IPS-18c (cell line): ENCODE results near the gene PPRC1.
"Not testable (repeated sequence)": the region's sequence is repeated elsewhere in the genome, so short reads cannot be mapped to it uniquely, and the experiment has no call there.

Experiments
- H3K4me3 ChIP-seq: 2 replicates; pipeline ENCODE4 v1.7.0; 2013; ENCODE audit warnings: low read depth, mild to moderate bottlenecking, low read length, moderate library complexity; ENCODE audit not compliant: insufficient read depth
- H3K9me3 ChIP-seq: one replicate; pipeline ENCODE4 v1.6.1; 2013; ENCODE audit warnings: mild to moderate bottlenecking, low read length, moderate library complexity; ENCODE audit not compliant: control insufficient read depth, insufficient read depth

PPRC1 gene

DNA sequence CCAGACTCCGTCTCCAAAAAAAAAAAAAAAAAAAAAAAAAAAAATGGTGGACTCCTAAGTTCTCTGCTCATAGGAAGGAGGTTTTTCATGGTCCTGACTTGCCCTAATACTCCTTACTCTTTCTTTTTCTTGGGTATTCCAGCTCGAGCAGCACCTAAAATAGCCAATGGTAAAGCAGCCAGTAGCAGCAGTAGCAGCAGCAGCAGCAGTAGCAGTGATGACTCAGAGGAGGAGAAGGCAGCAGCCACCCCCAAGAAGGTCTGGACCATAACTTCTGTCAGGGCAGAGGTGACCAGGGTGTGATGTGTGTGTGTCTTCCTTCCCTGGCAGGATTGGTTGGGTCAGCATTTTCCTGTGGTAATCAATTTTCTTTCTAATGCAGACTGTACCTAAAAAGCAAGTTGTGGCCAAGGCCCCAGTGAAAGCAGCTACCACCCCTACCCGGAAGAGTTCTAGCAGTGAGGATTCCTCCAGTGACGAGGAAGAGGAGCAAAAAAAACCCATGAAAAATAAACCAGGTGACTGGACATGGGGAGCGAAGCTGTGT is 26.3 kb downstream of the PPRC1 start:
- H3K9me3 ChIP-seq: no peaks in the 10 kb centered on the region
- H3K4me3 ChIP-seq: no peak overlapping the region

DNA sequence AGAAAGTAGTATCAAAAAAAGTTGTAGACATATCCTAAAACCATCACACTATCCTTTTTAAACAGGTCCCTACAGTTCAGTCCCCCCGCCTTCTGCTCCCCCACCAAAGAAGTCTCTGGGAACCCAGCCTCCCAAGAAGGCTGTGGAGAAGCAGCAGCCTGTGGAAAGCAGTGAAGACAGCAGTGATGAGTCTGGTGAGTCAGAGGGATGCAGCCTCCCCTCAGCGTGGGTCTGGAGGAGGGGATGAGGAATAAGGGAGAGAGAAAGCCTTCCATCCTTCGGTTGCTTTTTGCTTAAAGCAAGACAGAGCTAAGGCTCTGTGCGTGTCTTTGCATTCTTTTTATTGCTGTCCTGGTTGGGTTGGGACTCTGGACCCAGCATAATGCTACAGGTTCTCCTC is 27.0 kb downstream of the PPRC1 start:
- H3K4me3 ChIP-seq: no peak overlapping the region
- H3K9me3 ChIP-seq: no peaks in the 10 kb centered on the region

DNA sequence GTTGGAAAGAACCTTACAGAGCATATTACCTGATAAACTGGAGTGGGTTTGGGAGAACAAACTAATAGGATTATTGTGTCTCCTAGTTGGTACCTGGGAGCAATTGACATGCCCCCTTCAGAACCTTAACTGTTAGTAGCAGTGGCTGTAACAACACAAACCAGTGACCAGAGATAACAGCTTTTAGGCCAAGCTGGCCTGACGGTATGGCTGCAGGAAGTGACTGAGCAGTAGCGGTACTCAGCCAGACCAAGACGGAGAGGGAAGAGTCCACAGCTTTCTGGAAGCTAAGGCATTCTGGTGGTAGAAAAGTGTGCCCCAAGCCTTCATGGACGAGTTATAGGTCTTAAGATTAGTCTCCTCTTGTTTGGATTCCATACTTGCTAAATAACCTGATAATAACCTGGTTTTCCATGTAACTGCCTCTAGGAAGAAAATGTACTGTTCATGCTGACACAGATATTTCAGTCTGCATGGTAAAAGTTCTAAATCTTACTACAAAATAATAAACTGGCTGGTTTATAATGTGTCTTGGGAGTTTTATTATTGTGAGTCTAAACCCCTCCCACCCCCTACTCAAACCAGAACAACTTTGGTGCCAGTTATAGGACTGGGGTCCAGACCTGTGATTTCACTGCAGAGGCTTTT is 30.6 kb downstream of the PPRC1 start:
- no peaks in the 10 kb centered on the region for H3K9me3 ChIP-seq
- H3K4me3 ChIP-seq: no peak overlapping the region

DNA sequence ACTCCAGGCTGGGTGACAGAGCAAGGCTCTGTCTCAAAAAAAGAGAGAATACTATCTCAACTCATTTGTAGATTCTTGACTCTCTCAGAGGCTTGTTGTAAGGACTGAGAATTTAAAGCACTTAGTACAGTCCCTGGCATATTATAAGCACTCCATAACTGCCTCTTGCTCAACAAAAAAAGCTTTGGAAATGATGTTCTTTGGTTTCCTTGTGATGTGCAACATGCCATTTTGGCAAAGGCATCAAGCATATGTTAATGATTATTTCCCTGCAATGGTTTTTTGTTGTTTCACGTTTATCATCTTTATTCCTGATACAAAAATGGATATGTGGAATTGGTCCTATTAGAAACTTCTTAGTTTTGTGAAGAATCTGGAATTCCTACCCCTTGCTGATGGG is 35.0 kb downstream of the PPRC1 start:
- no peaks in the 10 kb centered on the region for H3K9me3 ChIP-seq
- no peak overlapping the region for H3K4me3 ChIP-seq

DNA sequence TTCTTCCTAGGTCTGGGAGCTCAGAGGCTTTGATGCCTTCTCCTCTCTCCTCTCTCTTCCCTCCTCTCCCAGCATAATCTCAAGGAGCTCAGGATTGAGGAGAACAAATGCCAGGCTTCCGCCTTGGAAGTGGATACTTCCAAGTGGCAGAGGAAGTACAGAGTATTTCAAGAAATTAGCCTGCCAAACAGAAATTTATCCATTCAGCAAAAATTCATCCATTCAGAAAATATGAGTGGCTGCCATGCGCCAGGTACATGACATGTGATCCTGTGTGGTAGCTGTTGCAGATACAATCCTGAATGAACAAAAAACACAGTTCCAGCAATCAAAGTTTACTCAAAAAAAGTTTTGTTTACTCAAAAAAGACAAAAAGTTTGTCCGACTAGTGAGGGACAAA is 37.8 kb downstream of the PPRC1 start:
- Histone ChIP-seq H3K9me3 (no peaks in the 10 kb centered on the region), H3K4me3 (no peak overlapping the region)

DNA sequence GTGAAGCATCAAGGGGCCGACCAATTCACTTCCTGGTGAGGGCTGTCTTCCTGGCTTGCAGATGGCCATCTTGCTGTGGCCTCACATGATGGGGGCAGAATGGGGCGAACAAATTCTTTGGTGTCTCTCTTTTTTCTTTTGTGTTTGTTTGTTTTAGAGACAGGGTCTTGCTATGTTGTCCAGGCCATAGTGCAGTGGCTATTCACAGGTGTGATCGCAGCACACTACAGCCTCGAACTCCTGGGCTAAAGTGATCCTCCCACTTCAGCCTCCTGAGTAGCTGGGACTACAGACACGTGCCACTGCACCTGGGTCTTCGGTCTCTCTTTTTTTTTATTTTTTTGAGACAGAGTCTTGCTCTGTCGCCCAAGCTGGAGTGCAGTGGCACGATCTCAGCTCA is 39.4 kb downstream of the PPRC1 start:
- no peak overlapping the region for H3K4me3 ChIP-seq
- no peaks in the 10 kb centered on the region for H3K9me3 ChIP-seq

DNA sequence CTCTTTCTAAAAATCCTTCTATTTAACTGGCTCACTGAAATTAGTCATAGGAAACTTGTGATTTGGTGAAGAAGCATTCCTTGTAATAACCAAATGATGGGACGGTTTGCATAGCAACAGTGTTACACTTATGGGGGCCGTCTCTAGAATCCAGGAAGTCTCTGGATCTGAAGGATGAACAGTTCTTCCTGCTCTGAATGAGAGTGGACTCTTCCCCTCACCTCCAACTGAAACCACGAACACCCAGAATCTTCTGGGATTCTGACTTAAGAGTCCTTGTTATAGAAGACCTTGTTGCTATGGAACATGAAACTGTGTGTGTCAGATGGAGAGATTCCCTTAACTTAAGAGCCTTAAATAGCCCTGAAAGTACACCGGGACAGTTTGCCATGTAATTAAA is 42.6 kb downstream of the PPRC1 start:
- Histone ChIP-seq H3K9me3 (no peaks in the 10 kb centered on the region), H3K4me3 (no peak overlapping the region)

DNA sequence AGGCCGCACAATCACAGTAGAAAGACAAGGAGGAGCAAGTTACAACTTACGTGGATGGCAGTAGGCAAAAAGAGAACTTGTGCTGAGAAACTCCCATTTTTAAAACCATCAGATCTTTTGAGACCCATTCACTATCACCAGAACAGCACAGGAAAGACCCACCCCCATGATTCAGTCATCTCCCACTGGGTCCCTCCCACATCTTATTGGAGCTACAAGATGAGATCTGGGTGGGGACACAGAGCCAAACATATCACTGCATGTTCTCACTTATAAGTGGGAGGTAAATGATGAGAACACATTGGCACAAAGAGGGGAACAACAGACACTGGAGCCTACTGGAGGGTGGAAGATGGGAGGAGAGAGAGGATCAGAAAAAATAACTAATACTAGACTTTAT is 51.8 kb downstream of the PPRC1 start:
- Histone ChIP-seq H3K9me3 (peaks cover 6% of the 10 kb centered on the region), H3K4me3 (no peak overlapping the region)

DNA sequence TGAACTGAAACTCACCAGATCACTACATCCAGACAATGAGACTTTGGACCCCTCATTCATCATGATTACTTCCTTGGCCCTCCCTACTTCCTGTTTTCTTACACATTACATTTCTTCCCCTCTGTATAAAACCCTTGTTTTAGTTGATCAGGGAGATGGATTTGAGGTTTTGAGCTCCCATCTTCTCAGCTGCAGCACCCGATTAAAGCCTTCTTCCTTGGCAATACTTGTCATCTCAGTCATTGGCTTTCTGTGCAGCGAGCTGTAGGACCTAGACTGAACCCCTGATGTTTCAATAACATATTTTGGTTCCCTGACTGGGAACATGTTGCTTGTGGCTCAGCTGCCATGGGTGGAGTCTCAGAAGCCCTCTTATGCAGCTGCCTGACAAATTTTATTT is 52.4 kb downstream of the PPRC1 start:
- H3K4me3 ChIP-seq: no peak overlapping the region
- peaks cover 6% of the 10 kb centered on the region for H3K9me3 ChIP-seq

DNA sequence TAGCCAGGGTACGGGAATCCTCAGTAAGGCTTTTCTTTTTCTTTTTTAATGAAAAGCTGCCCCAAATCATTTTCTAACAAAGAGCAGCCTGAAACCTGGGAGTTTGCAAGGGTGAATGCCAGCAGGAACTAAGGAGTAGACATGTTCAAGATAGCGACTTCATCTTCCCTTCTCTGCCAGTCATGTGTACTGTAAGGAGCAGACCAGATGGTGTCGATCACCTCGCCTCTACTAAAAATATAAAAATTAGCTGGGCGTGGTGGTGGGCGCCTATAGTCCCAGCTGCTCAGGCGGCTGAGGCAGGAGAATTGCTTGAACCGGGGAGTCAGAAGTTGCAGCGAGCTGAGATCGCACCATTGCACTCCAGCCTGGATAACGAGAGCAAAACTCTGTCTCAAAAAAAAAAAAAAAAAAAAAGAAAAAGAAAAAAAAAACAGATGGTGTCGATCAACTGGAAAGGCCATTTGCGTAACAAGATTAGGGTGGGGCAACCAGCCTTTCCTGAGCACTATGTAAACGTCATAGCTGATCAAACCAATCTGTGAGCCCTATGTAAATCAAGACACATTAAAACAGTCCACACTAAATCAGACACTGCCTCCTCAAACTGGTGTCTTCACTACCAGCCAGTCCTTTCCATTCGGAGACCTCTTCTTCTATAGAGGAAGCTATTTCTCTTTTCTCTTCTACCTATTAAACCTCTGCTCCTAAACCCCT is 53.1 kb downstream of the PPRC1 start:
- no peak overlapping the region for H3K4me3 ChIP-seq
- H3K9me3 ChIP-seq: peaks cover 6% of the 10 kb centered on the region

DNA sequence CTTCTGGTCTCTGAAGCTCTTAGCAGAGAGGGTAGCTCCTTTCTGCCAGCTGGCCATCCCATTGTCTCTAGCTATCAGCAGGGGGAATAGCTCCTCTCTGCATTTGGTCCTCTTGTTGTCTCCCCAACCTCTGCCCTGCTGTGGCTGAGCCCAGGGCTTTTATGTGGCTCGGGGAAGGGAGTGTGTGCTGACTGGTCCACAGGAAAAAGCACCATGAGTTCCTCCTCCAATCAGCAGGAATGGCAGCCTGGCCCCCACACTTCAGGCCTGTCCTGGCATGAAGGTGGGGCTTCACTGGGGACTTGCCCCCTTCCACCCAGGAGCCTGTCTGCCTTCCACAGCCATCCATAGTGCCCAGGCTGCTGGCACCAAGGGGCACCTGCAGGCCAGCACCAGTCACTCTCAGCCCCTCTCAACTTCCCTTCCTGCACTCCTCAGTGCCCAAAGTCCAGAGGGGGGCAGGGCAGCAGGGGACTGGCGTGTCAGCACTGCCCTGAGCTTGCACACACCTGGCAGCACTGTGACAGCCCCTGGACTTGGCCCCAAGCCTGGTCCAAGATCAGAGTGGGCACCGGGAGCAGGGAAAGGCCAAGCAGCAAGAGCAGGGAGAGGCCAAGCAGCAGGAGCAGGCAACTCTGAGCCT is 55.6 kb downstream of the PPRC1 start:
- Histone ChIP-seq H3K4me3 (no peak overlapping the region), H3K9me3 (peaks cover 8% of the 10 kb centered on the region)

DNA sequence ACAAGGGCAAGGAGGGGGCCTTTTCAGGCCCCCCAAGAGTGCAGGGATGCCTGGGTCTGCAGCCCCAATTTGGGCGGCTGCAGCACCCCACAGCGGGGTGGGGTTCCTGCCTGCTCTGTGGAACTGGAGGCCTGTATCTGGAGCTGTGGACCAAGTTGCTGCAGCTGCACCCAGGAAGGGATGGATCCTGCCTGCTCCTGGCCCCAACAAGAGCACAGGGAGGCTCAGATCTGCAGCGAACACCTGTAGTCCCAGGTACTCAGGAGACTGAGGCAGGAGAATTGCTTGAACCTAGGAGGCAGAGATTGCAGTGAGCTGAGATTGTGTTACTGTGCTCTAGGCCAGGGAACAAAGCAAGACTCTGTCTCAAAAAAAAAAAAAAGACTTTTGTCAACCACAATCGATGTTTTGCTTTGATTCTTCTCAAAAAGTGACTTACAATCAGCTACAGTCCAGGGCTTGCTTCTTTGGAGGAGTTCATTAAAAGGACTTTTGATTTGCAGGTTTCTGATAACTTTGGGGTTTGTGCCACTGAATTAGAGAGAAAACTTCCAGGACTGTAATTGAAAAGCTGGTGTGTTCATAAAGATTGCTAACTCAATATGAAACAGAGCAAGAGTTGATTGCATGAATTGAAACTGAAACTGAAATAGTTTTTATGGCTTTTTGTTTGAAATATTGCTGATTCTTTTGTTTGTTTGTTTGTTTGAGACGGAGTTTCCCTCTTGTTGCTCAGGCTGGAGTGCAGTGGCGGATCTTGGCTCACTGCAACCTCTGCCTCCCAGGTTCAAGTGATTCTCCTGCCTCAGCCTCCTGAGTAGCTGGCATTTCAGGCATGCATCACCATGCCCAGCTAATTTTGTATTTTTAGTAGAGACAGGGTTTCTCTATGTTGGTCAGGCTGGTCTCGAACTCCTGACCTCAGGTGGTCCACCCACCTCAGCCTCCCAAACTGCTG is 56.4 kb downstream of the PPRC1 start:
- H3K9me3 ChIP-seq, H3K4me3 ChIP-seq: not testable (repeated sequence)

DNA sequence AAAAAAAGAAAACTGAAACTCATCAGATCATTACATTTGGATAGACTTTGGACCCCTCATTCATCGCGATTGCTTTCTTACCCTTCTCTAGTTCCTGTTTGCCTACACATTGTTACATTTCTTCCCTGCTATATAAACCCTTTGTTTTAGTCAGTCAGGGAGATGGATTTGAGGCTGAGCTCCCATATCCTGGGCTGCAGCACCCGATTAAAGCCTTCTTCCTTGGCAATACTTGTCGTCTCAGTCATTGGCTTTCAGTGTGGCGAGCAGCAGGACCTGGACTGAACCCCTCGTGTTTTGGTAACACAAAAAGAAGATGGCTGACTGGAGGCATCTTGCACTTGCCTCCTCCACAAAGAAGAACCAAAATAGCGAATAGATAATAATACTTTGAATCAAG is 59.1 kb downstream of the PPRC1 start:
- H3K9me3 ChIP-seq: peaks cover 4% of the 10 kb centered on the region

DNA sequence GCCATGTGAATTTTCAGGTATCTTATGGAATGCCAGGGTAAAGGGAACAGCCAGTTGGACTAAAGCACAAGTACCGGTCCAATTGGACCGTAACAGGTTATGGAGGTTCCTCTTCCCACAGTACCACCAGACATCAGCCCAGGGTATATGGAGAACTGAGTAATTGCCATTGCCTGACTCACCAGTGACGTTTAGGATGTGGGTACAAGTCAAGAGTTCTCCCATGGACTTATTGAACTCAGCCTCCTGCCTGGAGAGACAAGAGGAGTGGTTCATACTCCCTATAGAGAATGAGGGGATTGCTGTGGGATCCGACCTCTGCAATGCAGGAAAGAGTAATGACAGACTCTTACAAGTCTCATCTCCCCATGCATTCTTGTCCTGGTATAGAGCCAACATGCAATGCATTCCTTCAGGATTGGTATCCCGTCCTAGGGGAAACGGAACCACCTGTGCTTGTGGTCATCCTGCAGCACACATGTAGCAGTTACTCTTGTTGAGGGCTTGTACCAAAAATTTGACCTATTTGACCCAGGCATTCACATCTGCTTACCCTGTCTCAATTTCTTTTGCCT is 62.5 kb downstream of the PPRC1 start:
- Histone ChIP-seq H3K9me3 (peaks cover 2% of the 10 kb centered on the region), H3K4me3 (no peak overlapping the region)

More for the DNA sequence above, 59.1 kb downstream of the PPRC1 start:
- no peak overlapping the region for H3K4me3 ChIP-seq

DNA sequence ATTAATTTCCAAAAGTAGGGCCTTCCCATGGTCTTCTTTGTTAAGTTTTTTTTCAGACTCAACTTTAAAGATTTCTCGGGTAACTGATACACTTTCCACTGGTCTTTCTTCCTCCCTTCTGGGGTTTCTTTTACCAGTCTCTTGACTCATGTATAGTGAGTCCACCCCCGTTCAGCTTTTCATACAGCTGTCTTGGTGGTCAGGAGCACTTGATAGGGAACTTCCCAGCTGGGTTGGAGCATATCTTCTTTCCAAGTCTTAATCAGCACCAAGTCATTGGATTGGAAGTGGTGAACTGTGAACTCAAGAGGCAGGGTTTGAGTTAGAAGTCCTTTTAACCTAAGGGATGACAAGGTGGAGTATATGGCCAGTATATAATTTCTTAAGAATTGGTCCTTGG is 64.1 kb downstream of the PPRC1 start:
- no peaks in the 10 kb centered on the region for H3K9me3 ChIP-seq

DNA sequence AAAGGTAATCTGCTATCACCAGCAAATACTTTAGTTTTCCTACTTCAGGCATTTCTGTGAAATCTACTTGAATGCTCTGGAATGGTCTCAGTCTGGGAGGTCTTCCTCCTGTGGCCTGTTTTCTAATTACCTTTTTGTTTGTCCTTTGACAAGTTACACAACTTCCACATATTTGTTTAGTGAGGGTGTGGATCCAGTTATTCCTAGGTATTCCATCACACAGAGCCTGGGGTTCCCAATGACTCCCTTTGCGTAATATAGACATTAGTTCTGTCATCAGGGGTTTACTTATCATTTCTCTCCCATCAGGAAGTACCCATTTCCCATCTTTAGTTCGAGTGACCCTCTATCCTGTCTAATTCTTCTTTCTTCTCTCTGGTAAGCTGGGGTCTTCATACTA is 65.2 kb downstream of the PPRC1 start:
- Histone ChIP-seq H3K9me3 (no peaks in the 10 kb centered on the region), H3K4me3 (no peak overlapping the region)

More for the DNA sequence above, 64.1 kb downstream of the PPRC1 start:
- H3K4me3 ChIP-seq: no peak overlapping the region
